Ovary (tissue), 9 donors: ENCODE results near the gene SLC22A23. TPM values are rescaled to one million over a fixed set of nuclear protein-coding genes. Genes with fewer than 3 reads are reported as not detected.

ENCODE experiments used
- DNase-seq, 5 donors: peaks; one replicate each; pipeline ENCODE4 v3.0.0-alpha.2; 2019 to 2020
- H3K27ac ChIP-seq, 2 donors: fragments of 200-600 bp; one replicate each; pipeline versions ENCODE4 v1.5.1 to v1.8.0; 2019 to 2022
- H3K27me3 ChIP-seq: fragments of 200-600 bp; one replicate; pipeline ENCODE4 v1.8.0; 2022
- H3K36me3 ChIP-seq: fragments of 200-600 bp; sonication (generic); one replicate; pipeline ENCODE4 v1.5.1; 2019
- H3K4me1 ChIP-seq: one replicate; pipeline ENCODE4 v1.8.1; 2013; ENCODE audit warnings: mild to moderate bottlenecking, moderate library complexity; ENCODE audit not compliant: insufficient read depth
- H3K4me3 ChIP-seq: fragments of 200-600 bp; sonication (generic); one replicate; pipeline ENCODE4 v1.5.1; 2017
- H3K9me3 ChIP-seq, 2 donors: fragments of 200-600 bp in 1 of 2; sonication (generic) in 1 of 2; one replicate each; pipeline versions ENCODE4 v1.5.1 to v1.8.1; 2013 to 2019; ENCODE audit warnings: mild to moderate bottlenecking in 1 of 2, moderate library complexity in 1 of 2
- CTCF ChIP-seq, 3 donors: fragments of 450-650 bp in 2 of 3; fragments of 200-600 bp in 1 of 3; IDR thresholded peaks; one replicate each; pipeline versions ENCODE4 v1.5.1 to v1.8.0; 2016 to 2022; ENCODE audit warnings: antibody characterized with exemption in 3 of 3, mild to moderate bottlenecking in 1 of 3
- EP300 ChIP-seq: sonication (generic); formaldehyde crosslinking; IDR thresholded peaks from one replicate; pipeline ENCODE4 v1.6.1; 2017; ENCODE audit warnings: antibody characterized with exemption
- POLR2A ChIP-seq: fragments of 450-650 bp; IDR thresholded peaks from one replicate; pipeline ENCODE4 v1.6.1; 2017; ENCODE audit warnings: antibody characterized with exemption, mild to moderate bottlenecking, moderate library complexity
- WGBS, 3 donors: extraction: QIAGEN DNeasy Blood & Tissue Kit in 1 of 3; methylation state at CpG; one replicate each; pipeline versions ENCODE4 v1.1.5 to v1.1.7; 2013 to 2017; 5-methylcytosine and 5-hydroxymethylcytosine counted together
- intact Hi-C, 4 donors: fragments of 100-400 bp; cut with DNase I; formaldehyde crosslinking; loops; one replicate each; pipeline versions ENCODE4 v1.11.0 to v1.15.1; 2022 to 2023
- polyA plus RNA-seq, 2 donors: library from polyadenylated mRNA; stranded (reverse); fragments of 200-250 nt in 1 of 2; fragments of 350-450 nt in 1 of 2; fragmentation: Illumina TruSeq in 1 of 2; extraction: RNeasy Lipid Tissue Mini Kit (QIAGEN cat#74804) in 1 of 2; gene quantifications; one replicate each; pipeline ENCODE4 v1.2.3, GENCODE V29; 2013 to 2014
- total RNA-seq, 7 donors: library from RNA; depleted of rRNA in 2 of 7; stranded (reverse); fragments of >200 nt in 2 of 7; fragmentation: NEBNext Ultra II Directional in 3 of 7; extraction: Animal tissue kit (Norgen Biotek cat#: 25700) in 3 of 7; gene quantifications; one replicate each; pipeline versions ENCODE4 v1.1.0 to v1.2.4, GENCODE V29; 2016 to 2023
- donor health status: DM: no; HTN: no; CAD: no; lungs with moderate emphysema.
- donor health status: DM: no; HTN: no; CAD: no.
- donor health status: Bipolar disorder and iron deficiency.
- donor health status: DM: yes; HTN: yes; CAD: no.
- donor health status: DM: no; HTN: no; CAD: no.
- donor health status: DM: yes; HTN: yes; CAD: no.

The SLC22A23 gene
- total and polyA plus RNA-seq, 9 donors: 2.3 to 31.0 (median 5.2) TPM

DNA sequence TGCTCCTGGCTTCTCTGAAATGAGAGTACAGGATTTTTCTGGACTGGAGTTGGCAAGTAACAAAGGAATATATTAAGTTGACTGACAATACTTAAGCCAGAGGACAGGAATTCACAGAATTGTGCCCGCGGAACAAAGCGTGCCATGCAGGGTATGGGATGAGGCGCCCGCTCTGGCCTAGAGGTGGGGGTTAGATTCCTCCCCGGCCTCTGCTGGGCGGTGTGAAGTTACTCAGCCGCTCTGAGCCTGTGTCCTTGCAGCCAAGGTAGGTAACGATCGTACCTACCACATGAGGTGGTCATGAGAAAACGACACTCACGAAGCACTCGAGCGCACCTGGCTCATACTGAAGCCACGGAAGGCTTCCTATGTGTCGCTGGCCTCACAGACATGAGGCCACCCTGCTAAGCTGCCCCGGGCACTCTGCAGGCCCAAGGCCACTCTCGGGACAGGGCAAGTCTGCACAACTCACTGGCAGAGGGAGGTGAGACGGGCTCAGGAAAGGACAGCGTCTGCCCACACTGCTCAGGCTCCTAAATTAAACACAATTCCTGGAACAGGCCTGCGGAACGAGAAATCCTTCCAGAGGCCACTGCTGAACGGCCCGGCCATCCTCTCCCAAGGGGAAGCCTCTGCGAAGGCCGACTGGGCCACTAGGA lies 127.3 kb downstream of the SLC22A23 start:
- Histone ChIP-seq H3K27ac (no peak overlapping the region), H3K9me3 (no peaks in the 10 kb centered on the region), H3K36me3 (no peaks in the 10 kb centered on the region), H3K4me3 (no peak overlapping the region), H3K4me1 (peaks cover 1% of the 10 kb centered on the region), H3K27me3 (no peaks in the 10 kb centered on the region)
- WGBS, 3 donors: 82 to 91% (median 90%) methylated on average over 26 of the region's 26 CpGs
- intact Hi-C loops: no loop called here
- DNase-seq: no peak
- no peak for TF ChIP-seq POLR2A
- no peak for TF ChIP-seq EP300

GRCh38 chr6:3328796-3329195 lies 128.1 kb downstream of the SLC22A23 start:
- H3K4me1 ChIP-seq: no peaks in the 10 kb centered on the region

GRCh38 chr6:3328145-3328544 lies 128.7 kb downstream of the SLC22A23 start:
- no peaks in the 10 kb centered on the region for H3K9me3 ChIP-seq
- 88 to 95% (median 93%) methylated on average over 12 of the region's 12 CpGs for WGBS, 3 donors
- no peak for TF ChIP-seq CTCF (IDR thresholded peaks at IDR 0.05)
- no peak for TF ChIP-seq EP300
- TF ChIP-seq POLR2A: no peak
- H3K4me3 ChIP-seq: no peak overlapping the region
- H3K4me1 ChIP-seq: no peaks in the 10 kb centered on the region
- no peaks in the 10 kb centered on the region for H3K36me3 ChIP-seq
- no peak for DNase-seq
- no peaks in the 10 kb centered on the region for H3K27me3 ChIP-seq
- intact Hi-C loops: no loop called here
- H3K27ac ChIP-seq: no peak overlapping the region

More at GRCh38 chr6:3328796-3329195, 128.1 kb downstream of the SLC22A23 start:
- no peak for DNase-seq
- TF ChIP-seq EP300: no peak
- TF ChIP-seq POLR2A: no peak
- TF ChIP-seq CTCF (IDR thresholded peaks at IDR 0.05): no peak
- Histone ChIP-seq H3K4me3 (no peak overlapping the region), H3K27me3 (no peaks in the 10 kb centered on the region), H3K9me3 (no peaks in the 10 kb centered on the region), H3K36me3 (no peaks in the 10 kb centered on the region), H3K27ac (no peak overlapping the region)
- WGBS, 3 donors: 67 to 83% (median 77%) methylated on average over 10 of the region's 10 CpGs
- intact Hi-C loops: no loop called here

DNA sequence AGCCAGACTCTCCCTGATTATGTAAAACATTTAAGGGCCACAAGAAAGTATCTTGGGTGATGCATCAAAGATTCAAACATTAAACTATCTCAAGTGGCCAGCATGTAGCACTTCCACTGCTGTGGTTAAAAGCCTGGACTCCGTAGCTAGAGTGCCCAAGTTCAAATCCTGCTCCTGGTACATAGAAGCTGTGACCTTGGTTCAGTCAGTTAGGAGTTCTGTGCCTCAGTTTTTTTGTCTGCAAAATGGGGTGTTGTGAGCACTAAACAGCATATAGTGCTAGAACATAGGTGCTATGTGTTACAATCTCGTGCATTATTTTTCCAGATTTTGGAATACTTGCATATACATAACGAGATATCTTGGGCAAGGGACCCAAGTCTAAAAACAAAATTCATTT lies 129.4 kb downstream of the SLC22A23 start:
- Histone ChIP-seq H3K4me3 (no peak overlapping the region), H3K27me3 (no peaks in the 10 kb centered on the region), H3K4me1 (no peaks in the 10 kb centered on the region), H3K9me3 (no peaks in the 10 kb centered on the region), H3K27ac (no peak overlapping the region), H3K36me3 (no peaks in the 10 kb centered on the region)
- TF ChIP-seq CTCF (IDR thresholded peaks at IDR 0.05) (no peak), POLR2A (no peak), EP300 (no peak)
- intact Hi-C loops: no loop called here
- DNase-seq: no peak
- WGBS, 3 donors: 90 to 92% (median 90%) methylated on average over 3 of the region's 3 CpGs

- Histone ChIP-seq H3K9me3 (no peaks in the 10 kb centered on the region), H3K4me3 (no peak overlapping the region), H3K27me3 (no peaks in the 10 kb centered on the region), H3K4me1 (no peaks in the 10 kb centered on the region), H3K36me3 (no peaks in the 10 kb centered on the region), H3K27ac (no peak overlapping the region)
- WGBS, 3 donors: 59 to 64% (median 62%) methylated on average over 9 of the region's 9 CpGs
- TF ChIP-seq EP300 (no peak), POLR2A (no peak), CTCF (IDR thresholded peaks at IDR 0.05) (no peak)
- no peak for DNase-seq
- intact Hi-C loops: no loop called here
Observed at GRCh38 chr6:3326981-3327380, 129.9 kb downstream of the SLC22A23 start.
